GM21786 (cell line): Measurements from ENCODE around the gene CTSZ.
"Not testable (repeated sequence)": the region's sequence is repeated elsewhere in the genome, so short reads cannot be mapped to it uniquely, and the experiment has no call there.

Source experiments
- ATAC-seq: cut with Tn5 transposase; IDR thresholded peaks from one replicate; pipeline ENCODE4 v1.9.1; 2021; ENCODE audit not compliant: unreplicated experiment

The CTSZ gene

GRCh38 chr20:58950603-58951002 lies 56.5 kb downstream of the CTSZ start:
- ATAC-seq: no peak

- not testable (repeated sequence) for ATAC-seq
Measured at GRCh38 chr20:58947797-58948388, 59.2 kb downstream of the CTSZ start.

- no peak for ATAC-seq
Measured at GRCh38 chr20:58945965-58946631, 61.0 kb downstream of the CTSZ start.
